Esophagus (tissue), 2 donors: ENCODE measurements around the gene ZFYVE1. TPM values are rescaled to one million over a fixed set of nuclear protein-coding genes. Genes with fewer than 3 reads are reported as not detected.

Experiments
- H3K27ac ChIP-seq, 2 donors: one replicate each; pipeline ENCODE4 v1.5.1; 2013; ENCODE audit warnings: low read depth in 2 of 2, mild to moderate bottlenecking in 2 of 2, inconsistent platforms in 1 of 2, low read length in 1 of 2, moderate library complexity in 1 of 2
- H3K27me3 ChIP-seq, 2 donors: one replicate each; pipeline ENCODE4 v1.6.1; 2013; ENCODE audit warnings: low read length in 2 of 2, control low read depth in 1 of 2, mild to moderate bottlenecking in 1 of 2; ENCODE audit not compliant: insufficient read depth in 2 of 2, control insufficient read depth in 1 of 2
- H3K36me3 ChIP-seq, 2 donors: one replicate each; pipeline ENCODE4 v1.6.1; 2013; ENCODE audit warnings: low read length in 1 of 2; ENCODE audit not compliant: control insufficient read depth in 2 of 2, insufficient read depth in 2 of 2
- H3K4me1 ChIP-seq, 2 donors: one replicate each; pipeline ENCODE4 v1.6.1; 2013; ENCODE audit warnings: low read length in 1 of 2; ENCODE audit not compliant: control insufficient read depth in 2 of 2, insufficient read depth in 2 of 2
- H3K4me3 ChIP-seq, 2 donors: one replicate each; pipeline ENCODE4 v1.5.1; 2013; ENCODE audit warnings: low read length in 2 of 2, mild to moderate bottlenecking in 2 of 2, low read depth in 1 of 2, moderate library complexity in 1 of 2
- H3K9me3 ChIP-seq, 2 donors: one replicate each; pipeline ENCODE4 v1.6.1; 2013; ENCODE audit warnings: mild to moderate bottlenecking in 2 of 2, low read depth in 1 of 2, low read length in 1 of 2, moderate library complexity in 1 of 2; ENCODE audit not compliant: control insufficient read depth in 2 of 2, insufficient read depth in 1 of 2
- WGBS, 2 donors: extraction: QIAGEN DNeasy Blood & Tissue Kit; methylation state at CpG; one replicate each; pipeline ENCODE4 v1.1.7; 2013; 5-methylcytosine and 5-hydroxymethylcytosine counted together
- polyA plus RNA-seq, 2 donors: library from polyadenylated mRNA; stranded (reverse); fragments of 200-250 nt; gene quantifications; one replicate each; pipeline ENCODE4 v1.2.3, GENCODE V29; 2013
- donor health status: healthy with polysubstance abuse.
- donor health status: Bipolar disorder and iron deficiency.

The ZFYVE1 gene
- polyA plus RNA-seq, 2 donors, result 8.2 to 9.5 TPM

DNA sequence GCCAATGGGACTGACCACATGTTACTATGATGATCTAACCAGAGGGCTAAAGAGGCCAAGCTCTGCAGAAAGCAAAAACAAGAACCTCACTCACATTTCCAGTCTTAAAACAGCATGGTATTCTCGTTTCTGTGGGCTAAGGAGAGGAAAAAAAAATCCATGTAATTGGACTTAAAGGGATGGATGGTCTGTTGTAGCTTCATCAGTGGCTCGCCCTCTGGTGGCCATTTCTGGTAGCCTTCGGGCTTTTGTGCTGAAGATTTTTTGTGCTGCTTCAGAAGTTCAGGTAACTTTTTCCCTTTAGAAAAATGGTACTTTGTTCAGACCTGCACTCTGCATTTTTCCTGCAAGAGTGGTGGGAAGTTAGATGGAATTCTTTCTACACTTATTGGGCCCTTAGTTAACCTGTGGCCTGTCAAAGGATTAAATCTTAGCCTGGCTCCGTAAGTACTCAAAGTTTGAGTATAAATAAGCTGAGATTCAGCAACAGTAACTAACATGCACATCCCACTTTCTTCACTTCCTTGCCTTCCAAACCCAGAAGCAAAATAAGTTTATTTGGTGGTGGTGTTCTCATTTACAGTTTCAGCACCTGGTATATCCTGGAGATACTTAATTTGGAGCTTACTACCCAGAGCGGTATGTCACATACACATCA lies 78.3 kb downstream of the ZFYVE1 start:
- H3K27me3 ChIP-seq, result no peaks in the 10 kb centered on the region
- H3K9me3 ChIP-seq, result no peaks in the 10 kb centered on the region
- peaks cover 5 to 7% of the 10 kb centered on the region in 2 donors for H3K36me3 ChIP-seq
- H3K27ac ChIP-seq, result no peak overlapping the region
- WGBS, 2 donors, result 40 to 41% methylated on average over 5 of the region's 5 CpGs
- H3K4me3 ChIP-seq, result no peak overlapping the region
- H3K4me1 ChIP-seq, result no peaks in the 10 kb centered on the region

- Histone ChIP-seq H3K27ac (no peak overlapping the region), H3K36me3 (peaks cover 13 to 17% of the 10 kb centered on the region in 2 donors), H3K27me3 (no peaks in the 10 kb centered on the region), H3K4me1 (no peaks in the 10 kb centered on the region), H3K9me3 (no peaks in the 10 kb centered on the region), H3K4me3 (no peak overlapping the region)
- 85 to 89% methylated on average over 9 of the region's 9 CpGs for WGBS, 2 donors
These were observed 79.3 kb downstream of the ZFYVE1 start for GRCh38 chr14:72947366-72948160.

DNA sequence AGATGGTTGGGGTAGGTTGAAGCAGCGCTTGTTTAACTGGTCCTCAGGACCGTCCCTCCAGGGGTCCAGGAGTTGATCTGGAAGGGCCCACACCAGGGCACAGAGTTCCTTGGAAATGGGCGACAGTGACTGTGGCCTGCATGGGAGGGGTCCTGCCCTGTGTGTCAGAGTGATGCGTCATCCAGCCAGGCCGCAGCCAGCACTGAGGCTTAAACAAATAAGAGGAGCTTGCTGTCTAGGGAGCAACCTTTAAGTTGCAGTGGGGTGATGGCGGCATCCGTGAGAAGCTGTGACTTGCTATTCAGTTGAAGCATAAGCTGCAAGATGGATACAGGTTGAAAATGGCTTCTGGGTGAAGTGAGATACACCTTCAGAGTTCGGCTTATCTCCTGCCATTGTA lies 80.4 kb downstream of the ZFYVE1 start:
- H3K27me3 ChIP-seq, result no peaks in the 10 kb centered on the region
- no peaks in the 10 kb centered on the region for H3K9me3 ChIP-seq
- peaks cover 16 to 21% of the 10 kb centered on the region in 2 donors for H3K36me3 ChIP-seq
- H3K4me1 ChIP-seq, result no peaks in the 10 kb centered on the region
- no peak overlapping the region for H3K4me3 ChIP-seq
- 90 to 93% methylated on average over 8 of the region's 8 CpGs for WGBS, 2 donors
- H3K27ac ChIP-seq, result no peak overlapping the region

DNA sequence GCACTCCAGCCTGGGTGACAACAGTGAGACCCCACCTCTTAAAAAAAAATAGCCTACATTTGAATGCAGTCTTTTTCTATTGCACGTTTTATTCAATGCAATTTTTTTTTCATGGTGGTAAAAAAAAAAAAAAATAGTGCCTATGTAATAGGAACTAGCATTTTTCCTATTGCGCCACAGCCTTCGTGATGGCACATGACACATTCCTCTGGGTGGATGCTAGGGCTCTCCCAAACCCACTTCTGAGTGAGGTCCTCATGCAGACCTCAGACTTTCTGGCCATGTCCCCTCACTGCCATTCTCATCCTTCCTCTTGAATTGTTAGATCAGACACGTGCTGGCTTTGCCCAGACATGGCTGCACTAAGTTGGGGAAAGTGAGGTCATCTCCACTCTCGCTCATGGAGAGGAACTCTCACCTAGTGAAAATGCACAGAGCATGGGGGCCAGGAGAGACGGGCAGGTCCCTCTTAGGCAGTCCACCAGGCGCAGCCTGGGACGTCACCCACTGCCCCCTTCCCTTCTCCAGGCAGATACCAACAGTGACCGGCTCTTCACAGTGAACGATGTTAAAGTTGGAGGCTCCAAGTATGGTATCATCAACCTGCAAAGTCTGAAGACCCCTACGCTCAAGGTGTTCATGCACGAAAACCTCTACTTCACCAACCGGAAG lies 81.4 kb downstream of the ZFYVE1 start:
- Histone ChIP-seq H3K4me1 (no peaks in the 10 kb centered on the region), H3K4me3 (no peak overlapping the region), H3K27ac (no peak overlapping the region), H3K36me3 (peaks cover 16 to 24% of the 10 kb centered on the region in 2 donors), H3K9me3 (no peaks in the 10 kb centered on the region), H3K27me3 (no peaks in the 10 kb centered on the region)
- 91 to 94% methylated on average over 13 of the region's 13 CpGs for WGBS, 2 donors

DNA sequence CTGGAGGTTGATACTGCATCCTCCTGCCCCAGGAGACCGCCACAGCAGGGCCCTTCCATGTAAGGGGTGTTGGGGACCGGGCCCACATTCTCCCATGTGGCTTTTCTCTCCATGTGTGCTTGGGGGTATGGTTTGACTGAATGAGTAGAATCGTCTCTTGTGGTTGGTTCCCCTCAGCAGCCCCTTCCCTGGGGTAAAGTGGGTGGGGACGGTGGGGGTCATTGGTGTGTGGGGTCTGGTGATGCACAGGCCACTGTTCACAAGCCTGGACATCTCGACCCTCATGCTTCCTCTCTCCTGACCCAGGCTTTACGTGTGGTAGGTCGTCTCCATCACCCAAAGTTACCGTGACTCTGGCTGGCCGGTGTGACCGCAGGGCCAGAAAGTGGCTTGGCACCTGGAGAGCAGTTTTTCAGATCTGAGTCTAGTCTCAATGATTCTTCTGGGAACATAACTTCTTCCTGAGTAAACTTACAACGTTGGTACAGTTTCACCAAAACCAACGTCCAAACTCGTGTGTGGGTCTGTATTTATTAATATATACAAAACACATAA lies 83.0 kb downstream of the ZFYVE1 start:
- H3K27ac ChIP-seq, result no peak overlapping the region
- no peaks in the 10 kb centered on the region for H3K9me3 ChIP-seq
- no peak overlapping the region for H3K4me3 ChIP-seq
- 91% methylated on average over 13 of the region's 13 CpGs for WGBS, 2 donors
- no peaks in the 10 kb centered on the region for H3K27me3 ChIP-seq
- no peaks in the 10 kb centered on the region for H3K4me1 ChIP-seq
- peaks cover 16 to 29% of the 10 kb centered on the region in 2 donors for H3K36me3 ChIP-seq

DNA sequence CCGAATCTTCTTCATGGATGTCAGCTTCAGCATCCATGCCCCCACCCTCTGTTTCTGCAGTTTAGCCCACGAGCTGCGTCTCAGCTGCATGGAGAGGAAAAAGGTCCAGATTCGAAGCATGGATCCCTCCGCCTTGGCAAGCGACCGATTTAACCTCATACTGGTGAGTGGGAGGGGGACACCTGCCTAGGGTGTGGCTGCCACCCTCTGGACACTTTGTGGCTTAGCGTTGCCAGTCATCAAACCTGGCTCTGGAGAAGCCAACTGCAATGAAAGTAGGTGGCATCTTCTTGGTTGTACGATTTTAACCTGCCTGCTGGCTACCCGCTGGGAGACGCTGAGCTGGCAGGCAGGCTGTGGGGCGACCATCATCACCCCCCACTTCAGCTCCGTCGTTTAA lies 84.0 kb downstream of the ZFYVE1 start:
- H3K4me1 ChIP-seq, result no peaks in the 10 kb centered on the region
- no peak overlapping the region for H3K4me3 ChIP-seq
- no peaks in the 10 kb centered on the region for H3K9me3 ChIP-seq
- H3K36me3 ChIP-seq, result peaks cover 16 to 29% of the 10 kb centered on the region in 2 donors
- WGBS, 2 donors, result 90 to 94% methylated on average over 14 of the region's 14 CpGs
- no peak overlapping the region for H3K27ac ChIP-seq
- no peaks in the 10 kb centered on the region for H3K27me3 ChIP-seq

GRCh38 chr14:72941286-72941985 lies 85.5 kb downstream of the ZFYVE1 start:
- H3K4me1 ChIP-seq, result no peaks in the 10 kb centered on the region
- WGBS, 2 donors, result 80 to 82% methylated on average over 12 of the region's 12 CpGs

GRCh38 chr14:72939630-72940029 lies 87.3 kb downstream of the ZFYVE1 start:
- Histone ChIP-seq H3K4me1 (no peaks in the 10 kb centered on the region), H3K36me3 (peaks cover 12 to 26% of the 10 kb centered on the region in 2 donors)

More at GRCh38 chr14:72941286-72941985, 85.5 kb downstream of the ZFYVE1 start:
- H3K27ac ChIP-seq, result no peak overlapping the region
- H3K27me3 ChIP-seq, result no peaks in the 10 kb centered on the region
- H3K36me3 ChIP-seq, result peaks cover 12 to 29% of the 10 kb centered on the region in 2 donors
- H3K4me3 ChIP-seq, result no peak overlapping the region
- no peaks in the 10 kb centered on the region for H3K9me3 ChIP-seq

DNA sequence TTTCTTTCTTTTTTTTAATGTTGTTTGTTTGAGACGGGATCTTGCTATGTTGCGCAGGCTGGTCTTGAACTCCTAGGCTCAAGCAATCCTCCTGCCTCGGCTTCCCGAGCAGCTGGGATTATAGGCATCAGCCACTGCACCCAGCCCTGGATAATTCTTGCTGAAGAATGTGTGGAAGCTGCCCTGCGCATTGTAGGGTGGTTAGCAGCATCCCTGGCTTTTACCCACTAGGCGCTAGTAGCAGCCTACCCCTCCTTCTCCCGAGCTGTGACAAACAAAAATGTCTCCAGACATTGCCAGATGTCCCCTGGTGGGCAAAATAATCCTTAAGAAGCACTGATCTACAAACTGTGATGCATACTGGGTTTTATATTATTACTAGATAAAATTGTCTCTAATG lies 94.0 kb downstream of the ZFYVE1 start:
- Histone ChIP-seq H3K27me3 (no peaks in the 10 kb centered on the region), H3K4me1 (no peaks in the 10 kb centered on the region), H3K27ac (no peak overlapping the region), H3K4me3 (no peak overlapping the region), H3K9me3 (no peaks in the 10 kb centered on the region), H3K36me3 (no peaks in the 10 kb centered on the region)
- 91 to 94% methylated on average over 7 of the region's 7 CpGs for WGBS, 2 donors

More at GRCh38 chr14:72939630-72940029, 87.3 kb downstream of the ZFYVE1 start:
- no peak overlapping the region for H3K4me3 ChIP-seq
- 85 to 86% methylated on average over 13 of the region's 13 CpGs for WGBS, 2 donors
- no peak overlapping the region for H3K27ac ChIP-seq
- H3K27me3 ChIP-seq, result no peaks in the 10 kb centered on the region
- no peaks in the 10 kb centered on the region for H3K9me3 ChIP-seq
